Activated naive CD8-positive, alpha-beta T cell treated with anti-CD3 and anti-CD28 coated beads for 36 hours (primary cell): ENCODE measurements around the gene FKBP6. TPM values are rescaled to one million over a fixed set of nuclear protein-coding genes. Genes with fewer than 3 reads are reported as not detected.
"Not testable (repeated sequence)": the region's sequence is repeated elsewhere in the genome, so short reads cannot be mapped to it uniquely, and the experiment has no call there.

Source experiments
- DNase-seq: peaks from one replicate; pipeline ENCODE4 v3.0.0; 2021
- H3K27ac Mint-ChIP-seq: one replicate; pipeline ENCODE4 v1.8.0; 2022; ENCODE audit warnings: mild to moderate bottlenecking, moderate library complexity, mixed read lengths
- H3K27me3 Mint-ChIP-seq: one replicate; pipeline ENCODE4 v1.8.0; 2022; ENCODE audit warnings: mild to moderate bottlenecking, mixed read lengths
- H3K36me3 Mint-ChIP-seq: one replicate; pipeline ENCODE4 v1.8.0; 2021; ENCODE audit warnings: mild to moderate bottlenecking, mixed read lengths
- H3K4me1 Mint-ChIP-seq: one replicate; pipeline ENCODE4 v1.8.0; 2021; ENCODE audit warnings: mixed read lengths
- H3K4me3 Mint-ChIP-seq: one replicate; pipeline ENCODE4 v1.8.0; 2022; ENCODE audit warnings: mild to moderate bottlenecking, moderate library complexity, mixed read lengths
- H3K9me3 Mint-ChIP-seq: one replicate; pipeline ENCODE4 v1.8.0; 2022; ENCODE audit warnings: mixed read lengths
- total RNA-seq, 2 experiments: library from RNA; stranded (reverse); gene quantifications; one replicate each; pipeline ENCODE4 v1.2.3, GENCODE V29; 2021

FKBP6 gene
- total RNA-seq, 2 experiments from 2014 or later: not detected

- H3K9me3 Mint-ChIP-seq: peaks cover 30% of the 10 kb centered on the region
- DNase-seq: no peak
- peaks cover 5% of the 10 kb centered on the region for H3K36me3 Mint-ChIP-seq
- H3K4me3 Mint-ChIP-seq: no peak overlapping the region
- H3K4me1 Mint-ChIP-seq: no peaks in the 10 kb centered on the region
- no peak overlapping the region for H3K27ac Mint-ChIP-seq
- no peaks in the 10 kb centered on the region for H3K27me3 Mint-ChIP-seq
Observed at GRCh38 chr7:73387908-73388414, 60.0 kb downstream of the FKBP6 start.

- no peak for DNase-seq
- H3K4me3 Mint-ChIP-seq: no peak overlapping the region
- no peak overlapping the region for H3K27ac Mint-ChIP-seq
- H3K4me1 Mint-ChIP-seq: no peaks in the 10 kb centered on the region
- H3K9me3 Mint-ChIP-seq: peaks cover 21% of the 10 kb centered on the region
- peaks cover 5% of the 10 kb centered on the region for H3K36me3 Mint-ChIP-seq
- peaks cover 5% of the 10 kb centered on the region for H3K27me3 Mint-ChIP-seq
Observed at GRCh38 chr7:73391396-73391795, 63.4 kb downstream of the FKBP6 start.

GRCh38 chr7:73394422-73394821 is 66.5 kb downstream of the FKBP6 start:
- Mint-ChIP-seq H3K36me3 (no peaks in the 10 kb centered on the region), H3K9me3 (peaks cover 5% of the 10 kb centered on the region), H3K27me3 (peaks cover 5% of the 10 kb centered on the region), H3K4me1 (no peaks in the 10 kb centered on the region), H3K4me3 (no peak overlapping the region), H3K27ac (no peak overlapping the region)
- DNase-seq: no peak

- DNase-seq: no peak
- Mint-ChIP-seq H3K36me3 (no peaks in the 10 kb centered on the region), H3K4me1 (no peaks in the 10 kb centered on the region), H3K27ac (no peak overlapping the region), H3K9me3 (no peaks in the 10 kb centered on the region), H3K27me3 (peaks cover 5% of the 10 kb centered on the region), H3K4me3 (no peak overlapping the region)
Observed at GRCh38 chr7:73395538-73396503, 67.9 kb downstream of the FKBP6 start.

- H3K4me3 Mint-ChIP-seq: no peak overlapping the region
- H3K36me3 Mint-ChIP-seq: no peaks in the 10 kb centered on the region
- DNase-seq: no peak
- H3K9me3 Mint-ChIP-seq: no peaks in the 10 kb centered on the region
- no peak overlapping the region for H3K27ac Mint-ChIP-seq
- no peaks in the 10 kb centered on the region for H3K4me1 Mint-ChIP-seq
- peaks cover 5% of the 10 kb centered on the region for H3K27me3 Mint-ChIP-seq
Observed at GRCh38 chr7:73397521-73398281, 69.7 kb downstream of the FKBP6 start.

GRCh38 chr7:73399185-73400050 is 71.5 kb downstream of the FKBP6 start:
- not testable (repeated sequence) for H3K4me1 Mint-ChIP-seq, H3K27me3 Mint-ChIP-seq, H3K27ac Mint-ChIP-seq, H3K36me3 Mint-ChIP-seq, H3K9me3 Mint-ChIP-seq
- peak overlapping the region; percentile 3 for H3K4me3 Mint-ChIP-seq
- peak; percentile 78 for DNase-seq

- H3K36me3 Mint-ChIP-seq, H3K27ac Mint-ChIP-seq: not testable (repeated sequence)
Observed at GRCh38 chr7:73404860-73405259, 76.9 kb downstream of the FKBP6 start.

More at GRCh38 chr7:73404860-73405259, 76.9 kb downstream of the FKBP6 start:
- H3K4me1 Mint-ChIP-seq, H3K4me3 Mint-ChIP-seq, H3K9me3 Mint-ChIP-seq, DNase-seq, H3K27me3 Mint-ChIP-seq: not testable (repeated sequence)

Other genes with a start within 250 kb of the FKBP6 start
- not detected for gene SPDYE9, start 242.1 kb upstream of the FKBP6 start, total RNA-seq
- 10 to 100 TPM; 67.0 to 67.5 TPM for gene NSUN5, start 19.3 kb upstream of the FKBP6 start, total RNA-seq
- not detected for gene TRIM50, start 79 bp upstream of the FKBP6 start, total RNA-seq
- gene FZD9, start 105.6 kb downstream of the FKBP6 start, total RNA-seq: under 1 TPM; 0.32 to 0.45 TPM
- 100 to 1,000 TPM; 107 to 108 TPM for gene BAZ1B, start 194.1 kb downstream of the FKBP6 start, total RNA-seq
- gene BCL7B, start 229.5 kb downstream of the FKBP6 start, total RNA-seq: 10 to 100 TPM; 65.6 to 66.2 TPM